Uterus (tissue), 4 donors: ENCODE data around the gene RNF17. TPM values are rescaled to one million over a fixed set of nuclear protein-coding genes. Genes with fewer than 3 reads are reported as not detected.

Experiments used
- DNase-seq, 2 donors: peaks; one replicate each; pipeline ENCODE4 v3.0.0-alpha.2; 2019 to 2020
- H3K27ac ChIP-seq, 2 donors: fragments of 200-600 bp; sonication (generic); 1 replicate in 1 of 2; 2 replicates in 1 of 2; pipeline ENCODE4 v1.5.1; 2016 to 2018
- H3K27me3 ChIP-seq, 2 donors: fragments of 200-600 bp; sonication (generic); one replicate each; pipeline ENCODE4 v1.5.1; 2018 to 2019; ENCODE audit warnings: control low read depth in 1 of 2
- H3K36me3 ChIP-seq, 2 donors: fragments of 200-600 bp; sonication (generic); one replicate each; pipeline ENCODE4 v1.5.1; 2019; ENCODE audit warnings: control low read depth in 1 of 2
- H3K4me1 ChIP-seq, 2 donors: fragments of 200-600 bp; sonication (generic); one replicate each; pipeline ENCODE4 v1.5.1; 2018 to 2019; ENCODE audit warnings: control low read depth in 1 of 2
- H3K4me3 ChIP-seq, 2 donors: fragments of 200-600 bp; sonication (generic); 1 replicate in 1 of 2; 2 replicates in 1 of 2; pipeline ENCODE4 v1.5.1; 2018 to 2019; ENCODE audit warnings: mild to moderate bottlenecking in 1 of 2
- H3K9me3 ChIP-seq, 2 donors: fragments of 200-600 bp; sonication (generic); one replicate each; pipeline ENCODE4 v1.5.1; 2019; ENCODE audit warnings: control low read depth in 1 of 2
- POLR2A ChIP-seq, 2 donors: fragments of 450-650 bp; IDR thresholded peaks; one replicate each; pipeline ENCODE4 v1.6.1; 2016; ENCODE audit warnings: antibody characterized with exemption in 2 of 2, mild to moderate bottlenecking in 1 of 2, moderate library complexity in 1 of 2
- intact Hi-C: fragments of 100-400 bp; cut with DNase I; formaldehyde crosslinking; loops from one replicate; pipeline ENCODE4 v1.15.1; 2023; ENCODE audit warnings: low total_unique reads
- total RNA-seq, 4 donors: library from RNA; depleted of rRNA in 3 of 4; stranded (reverse); fragments of >200 nt in 3 of 4; gene quantifications; one replicate each; pipeline versions ENCODE4 v1.1.0 to v1.2.4, GENCODE V29; 2014 to 2023
- TF ChIP-seq, protein P1 (sequence below), 4 experiments: fragments of 200-600 bp in 2 of 4; fragments of 450-650 bp in 2 of 4; sonication (generic) in 2 of 4; IDR thresholded peaks; one replicate each; pipeline ENCODE4 v1.5.1; 2016 to 2019; ENCODE audit warnings: antibody characterized with exemption in 4 of 4, mild to moderate bottlenecking in 2 of 4, moderate library complexity in 1 of 4
- donor health status: DM: yes; HTN: yes; CAD: no.

The RNF17 gene, protein sequence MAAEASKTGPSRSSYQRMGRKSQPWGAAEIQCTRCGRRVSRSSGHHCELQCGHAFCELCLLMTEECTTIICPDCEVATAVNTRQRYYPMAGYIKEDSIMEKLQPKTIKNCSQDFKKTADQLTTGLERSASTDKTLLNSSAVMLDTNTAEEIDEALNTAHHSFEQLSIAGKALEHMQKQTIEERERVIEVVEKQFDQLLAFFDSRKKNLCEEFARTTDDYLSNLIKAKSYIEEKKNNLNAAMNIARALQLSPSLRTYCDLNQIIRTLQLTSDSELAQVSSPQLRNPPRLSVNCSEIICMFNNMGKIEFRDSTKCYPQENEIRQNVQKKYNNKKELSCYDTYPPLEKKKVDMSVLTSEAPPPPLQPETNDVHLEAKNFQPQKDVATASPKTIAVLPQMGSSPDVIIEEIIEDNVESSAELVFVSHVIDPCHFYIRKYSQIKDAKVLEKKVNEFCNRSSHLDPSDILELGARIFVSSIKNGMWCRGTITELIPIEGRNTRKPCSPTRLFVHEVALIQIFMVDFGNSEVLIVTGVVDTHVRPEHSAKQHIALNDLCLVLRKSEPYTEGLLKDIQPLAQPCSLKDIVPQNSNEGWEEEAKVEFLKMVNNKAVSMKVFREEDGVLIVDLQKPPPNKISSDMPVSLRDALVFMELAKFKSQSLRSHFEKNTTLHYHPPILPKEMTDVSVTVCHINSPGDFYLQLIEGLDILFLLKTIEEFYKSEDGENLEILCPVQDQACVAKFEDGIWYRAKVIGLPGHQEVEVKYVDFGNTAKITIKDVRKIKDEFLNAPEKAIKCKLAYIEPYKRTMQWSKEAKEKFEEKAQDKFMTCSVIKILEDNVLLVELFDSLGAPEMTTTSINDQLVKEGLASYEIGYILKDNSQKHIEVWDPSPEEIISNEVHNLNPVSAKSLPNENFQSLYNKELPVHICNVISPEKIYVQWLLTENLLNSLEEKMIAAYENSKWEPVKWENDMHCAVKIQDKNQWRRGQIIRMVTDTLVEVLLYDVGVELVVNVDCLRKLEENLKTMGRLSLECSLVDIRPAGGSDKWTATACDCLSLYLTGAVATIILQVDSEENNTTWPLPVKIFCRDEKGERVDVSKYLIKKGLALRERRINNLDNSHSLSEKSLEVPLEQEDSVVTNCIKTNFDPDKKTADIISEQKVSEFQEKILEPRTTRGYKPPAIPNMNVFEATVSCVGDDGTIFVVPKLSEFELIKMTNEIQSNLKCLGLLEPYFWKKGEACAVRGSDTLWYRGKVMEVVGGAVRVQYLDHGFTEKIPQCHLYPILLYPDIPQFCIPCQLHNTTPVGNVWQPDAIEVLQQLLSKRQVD (N-terminal part only)
- total RNA-seq = under 1 TPM in 2 of 4 donors, not detected in 2; 0.28 to 0.49 TPM

DNA sequence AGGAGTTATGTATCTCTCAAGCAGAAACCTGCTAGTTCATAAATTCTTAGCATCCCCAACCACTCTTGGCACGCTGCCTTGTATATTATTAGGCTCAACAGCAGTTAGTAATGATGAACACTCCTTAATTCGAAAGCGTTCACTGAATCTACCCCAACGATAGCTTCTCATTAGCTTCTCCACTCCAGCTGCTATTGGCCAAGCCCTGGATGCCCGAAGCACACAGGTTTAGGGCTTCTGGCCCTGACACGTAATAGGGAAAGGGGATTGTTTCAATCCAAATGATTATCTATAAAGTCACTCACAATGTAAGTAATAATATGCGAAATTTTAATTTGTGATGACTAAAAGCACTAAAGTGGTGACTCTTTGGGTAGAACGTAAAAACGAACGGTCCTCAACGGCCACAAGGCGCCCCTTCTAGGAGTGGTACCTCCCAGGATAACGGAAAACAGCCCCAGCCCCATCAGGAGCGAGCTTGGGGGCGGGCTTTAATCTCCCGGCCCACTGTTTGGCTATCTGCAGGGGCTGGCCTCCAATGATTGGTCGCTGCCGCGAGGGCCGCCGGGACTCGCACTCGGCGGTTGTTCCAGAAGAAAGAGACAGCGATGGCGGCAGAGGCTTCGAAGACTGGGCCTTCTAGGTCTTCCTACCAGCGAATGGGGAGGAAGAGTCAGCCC lies at the start of gene RNF17:
RNF17 (plus strand) TSS at position 574 of the 680 bp plus-strand sequence; CDS start at position 609, 35 bp downstream.
- no peaks in the 10 kb centered on the region for H3K4me1 ChIP-seq
- no peaks in the 10 kb centered on the region for H3K27me3 ChIP-seq
- H3K4me3 ChIP-seq = no peak within 1 kb of the TSS
- intact Hi-C loops = no loop called here
- TF ChIP-seq, protein P1, sequence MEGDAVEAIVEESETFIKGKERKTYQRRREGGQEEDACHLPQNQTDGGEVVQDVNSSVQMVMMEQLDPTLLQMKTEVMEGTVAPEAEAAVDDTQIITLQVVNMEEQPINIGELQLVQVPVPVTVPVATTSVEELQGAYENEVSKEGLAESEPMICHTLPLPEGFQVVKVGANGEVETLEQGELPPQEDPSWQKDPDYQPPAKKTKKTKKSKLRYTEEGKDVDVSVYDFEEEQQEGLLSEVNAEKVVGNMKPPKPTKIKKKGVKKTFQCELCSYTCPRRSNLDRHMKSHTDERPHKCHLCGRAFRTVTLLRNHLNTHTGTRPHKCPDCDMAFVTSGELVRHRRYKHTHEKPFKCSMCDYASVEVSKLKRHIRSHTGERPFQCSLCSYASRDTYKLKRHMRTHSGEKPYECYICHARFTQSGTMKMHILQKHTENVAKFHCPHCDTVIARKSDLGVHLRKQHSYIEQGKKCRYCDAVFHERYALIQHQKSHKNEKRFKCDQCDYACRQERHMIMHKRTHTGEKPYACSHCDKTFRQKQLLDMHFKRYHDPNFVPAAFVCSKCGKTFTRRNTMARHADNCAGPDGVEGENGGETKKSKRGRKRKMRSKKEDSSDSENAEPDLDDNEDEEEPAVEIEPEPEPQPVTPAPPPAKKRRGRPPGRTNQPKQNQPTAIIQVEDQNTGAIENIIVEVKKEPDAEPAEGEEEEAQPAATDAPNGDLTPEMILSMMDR (IDR thresholded peaks at IDR 0.05) = no peak
- no peaks in the 10 kb centered on the region for H3K9me3 ChIP-seq
- no peak for DNase-seq
- H3K27ac ChIP-seq = no peak within 1 kb of the TSS
- no peaks in the 10 kb centered on the region for H3K36me3 ChIP-seq

DNA sequence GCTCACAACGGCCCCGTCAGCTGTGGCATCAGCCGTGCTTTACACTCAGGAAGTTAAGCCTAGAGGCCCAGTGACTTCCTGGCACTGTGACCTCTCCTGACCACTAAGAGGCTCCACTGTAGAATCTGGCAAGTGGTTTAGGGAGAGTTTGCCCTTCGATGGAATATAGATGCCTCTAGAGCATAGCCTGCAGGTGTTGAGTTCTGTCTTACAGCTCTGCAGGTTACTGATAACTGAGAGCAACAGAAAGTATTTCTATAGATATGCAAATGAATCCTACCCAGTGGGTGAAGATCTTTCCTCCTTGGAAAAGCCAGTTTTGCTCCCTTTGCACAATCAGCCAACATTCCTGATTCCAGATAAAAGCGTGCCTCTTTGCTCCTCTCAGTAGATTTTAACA lies 48.0 kb upstream of the RNF17 start:
- no peaks in the 10 kb centered on the region for H3K27me3 ChIP-seq
- no peaks in the 10 kb centered on the region for H3K4me1 ChIP-seq
- no peak overlapping the region for H3K4me3 ChIP-seq
- DNase-seq = no peak
- H3K27ac ChIP-seq = no peak overlapping the region
- intact Hi-C loops = no loop called here
- no peaks in the 10 kb centered on the region for H3K36me3 ChIP-seq
- TF ChIP-seq, protein P1 (IDR thresholded peaks at IDR 0.05) = no peak
- no peak for TF ChIP-seq POLR2A (IDR thresholded peaks at IDR 0.05)
- H3K9me3 ChIP-seq = no peaks in the 10 kb centered on the region

DNA sequence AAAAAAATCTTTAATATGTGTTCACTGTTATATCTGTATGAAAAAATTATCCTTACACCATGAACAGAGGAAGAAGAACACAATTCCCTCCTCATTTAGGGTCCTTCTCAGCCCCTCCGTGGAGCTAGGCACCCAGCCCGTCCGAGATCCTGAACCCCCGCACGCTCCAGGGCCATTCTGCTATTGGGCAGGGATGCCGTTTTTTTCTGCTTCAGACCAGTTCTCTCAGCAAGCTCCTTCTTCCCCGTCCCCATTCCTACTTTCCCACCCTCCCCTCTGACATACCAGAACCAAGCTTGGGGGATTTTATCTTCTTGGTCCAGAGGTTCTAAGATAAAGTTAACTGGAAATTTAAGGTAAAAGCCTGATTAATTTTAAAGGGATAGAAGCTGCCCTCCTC lies 47.5 kb upstream of the RNF17 start:
- Histone ChIP-seq H3K27ac (no peak overlapping the region), H3K9me3 (no peaks in the 10 kb centered on the region), H3K27me3 (no peaks in the 10 kb centered on the region), H3K4me1 (no peaks in the 10 kb centered on the region), H3K4me3 (no peak overlapping the region), H3K36me3 (no peaks in the 10 kb centered on the region)
- TF ChIP-seq POLR2A (IDR thresholded peaks at IDR 0.05) = no peak
- TF ChIP-seq, protein P1 (IDR thresholded peaks at IDR 0.05) = no peak
- intact Hi-C loops = no loop called here
- no peak for DNase-seq

DNA sequence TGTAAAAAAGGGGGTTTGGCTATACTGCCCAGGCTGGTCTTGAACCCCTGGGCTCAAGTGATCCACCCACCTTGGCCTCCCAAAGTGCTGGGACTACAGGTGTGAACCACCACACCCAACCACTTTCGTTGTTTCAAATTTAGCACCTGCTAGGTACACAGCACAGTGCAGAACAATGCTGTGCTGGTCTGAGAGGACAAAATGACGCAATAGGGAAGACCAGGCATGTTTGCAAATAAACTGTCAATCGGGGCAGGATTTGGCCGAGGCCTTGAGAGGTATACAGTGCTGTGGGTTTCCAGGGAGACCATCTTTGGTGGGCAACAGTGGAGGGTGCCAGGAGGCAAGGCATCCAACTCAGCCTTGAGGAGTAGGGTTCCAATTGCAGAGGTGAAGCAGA lies 46.8 kb upstream of the RNF17 start:
- Histone ChIP-seq H3K27ac (no peak overlapping the region), H3K4me1 (no peaks in the 10 kb centered on the region), H3K9me3 (no peaks in the 10 kb centered on the region), H3K4me3 (no peak overlapping the region), H3K36me3 (no peaks in the 10 kb centered on the region), H3K27me3 (no peaks in the 10 kb centered on the region)
- intact Hi-C loops = no loop called here
- no peak for DNase-seq
- TF ChIP-seq, protein P1 (IDR thresholded peaks at IDR 0.05) = no peak
- TF ChIP-seq POLR2A (IDR thresholded peaks at IDR 0.05) = no peak
